SK-N-MC (cell line): ENCODE measurements around the gene COL15A1.

ENCODE experiments used
- FOXP2 ChIP-seq: optimal IDR thresholded peaks from 2 replicates; pipeline ENCODE3; 2011; ENCODE audit warnings: mild to moderate bottlenecking, moderate library complexity; ENCODE audit not compliant: insufficient read depth; ENCODE audit errors: extremely low read length, control extremely low read depth
- POLR2AphosphoS5 ChIP-seq: IDR thresholded peaks from 2 replicates; pipeline ENCODE4 v1.6.1; 2012; ENCODE audit warnings: mild to moderate bottlenecking, low read depth, low read length, borderline replicate concordance

DNA sequence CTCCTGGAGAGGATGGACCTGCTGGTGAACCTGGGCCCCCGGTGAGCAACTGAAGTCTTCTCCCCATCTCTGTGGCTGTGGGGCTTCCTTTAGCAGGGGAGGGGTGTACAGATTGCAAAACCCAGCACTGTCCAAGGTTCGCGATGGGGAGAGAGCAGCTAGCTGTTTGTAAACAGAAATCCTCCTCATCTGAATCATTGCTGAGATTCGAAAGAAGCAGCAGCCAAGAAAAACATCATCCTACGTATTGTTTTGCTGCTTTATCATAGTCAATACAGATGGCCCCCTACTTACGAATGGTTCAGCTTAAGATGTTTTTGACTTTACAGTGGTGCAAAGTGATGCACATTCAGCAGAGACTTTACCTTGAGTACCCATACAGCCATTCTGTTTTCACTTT is 81.3 kb downstream of the COL15A1 start:
- TF ChIP-seq FOXP2 (no peak), POLR2AphosphoS5 (no peak)
